HG03103 (cell line): ENCODE results near the gene TTC39C.
"Not testable (repeated sequence)": the region's sequence is repeated elsewhere in the genome, so short reads cannot be mapped to it uniquely, and the experiment has no call there.

ENCODE experiments used
- ATAC-seq: cut with Tn5 transposase; IDR thresholded peaks from one replicate; pipeline ENCODE4 v1.9.1; 2021; ENCODE audit warnings: low read depth; ENCODE audit not compliant: unreplicated experiment

TTC39C gene

DNA sequence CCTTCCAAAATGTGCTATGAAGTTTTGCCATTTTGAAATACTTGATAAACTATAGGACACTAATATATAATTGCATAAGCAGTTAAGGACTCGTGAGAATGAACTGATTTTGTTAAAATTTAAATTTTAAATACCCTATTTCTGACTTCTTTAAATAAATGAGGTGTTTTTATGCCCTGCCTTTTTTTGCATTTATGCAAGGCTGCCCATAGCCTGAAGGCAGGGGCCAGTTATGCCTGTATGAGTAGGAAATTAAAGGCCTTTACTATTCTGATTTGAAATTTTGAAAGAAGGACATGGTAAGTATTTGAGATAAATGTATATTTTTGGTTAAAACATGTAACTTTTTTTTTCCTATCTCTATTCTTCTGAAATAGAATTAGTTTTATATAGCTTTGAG lies 33.7 kb downstream of the TTC39C start:
- no peak for ATAC-seq

DNA sequence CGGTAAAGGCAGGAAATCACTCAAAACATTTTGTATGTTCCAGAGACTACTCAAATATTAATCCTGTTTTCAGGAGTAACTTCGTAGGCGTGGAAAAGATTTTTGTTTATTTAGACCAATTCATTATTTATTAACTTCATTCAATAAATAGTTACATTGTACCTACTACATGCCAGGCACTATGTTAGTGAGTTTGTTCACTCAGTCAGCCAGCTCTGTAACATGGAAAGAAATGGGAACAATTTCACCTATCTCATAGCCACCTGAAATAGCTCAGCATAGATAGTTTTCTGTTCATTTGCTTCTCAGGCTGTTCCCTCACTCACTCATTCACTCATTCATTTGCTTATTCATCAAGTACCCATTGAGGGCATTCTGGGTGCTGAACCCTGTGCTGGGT lies 34.6 kb downstream of the TTC39C start:
- no peak for ATAC-seq

DNA sequence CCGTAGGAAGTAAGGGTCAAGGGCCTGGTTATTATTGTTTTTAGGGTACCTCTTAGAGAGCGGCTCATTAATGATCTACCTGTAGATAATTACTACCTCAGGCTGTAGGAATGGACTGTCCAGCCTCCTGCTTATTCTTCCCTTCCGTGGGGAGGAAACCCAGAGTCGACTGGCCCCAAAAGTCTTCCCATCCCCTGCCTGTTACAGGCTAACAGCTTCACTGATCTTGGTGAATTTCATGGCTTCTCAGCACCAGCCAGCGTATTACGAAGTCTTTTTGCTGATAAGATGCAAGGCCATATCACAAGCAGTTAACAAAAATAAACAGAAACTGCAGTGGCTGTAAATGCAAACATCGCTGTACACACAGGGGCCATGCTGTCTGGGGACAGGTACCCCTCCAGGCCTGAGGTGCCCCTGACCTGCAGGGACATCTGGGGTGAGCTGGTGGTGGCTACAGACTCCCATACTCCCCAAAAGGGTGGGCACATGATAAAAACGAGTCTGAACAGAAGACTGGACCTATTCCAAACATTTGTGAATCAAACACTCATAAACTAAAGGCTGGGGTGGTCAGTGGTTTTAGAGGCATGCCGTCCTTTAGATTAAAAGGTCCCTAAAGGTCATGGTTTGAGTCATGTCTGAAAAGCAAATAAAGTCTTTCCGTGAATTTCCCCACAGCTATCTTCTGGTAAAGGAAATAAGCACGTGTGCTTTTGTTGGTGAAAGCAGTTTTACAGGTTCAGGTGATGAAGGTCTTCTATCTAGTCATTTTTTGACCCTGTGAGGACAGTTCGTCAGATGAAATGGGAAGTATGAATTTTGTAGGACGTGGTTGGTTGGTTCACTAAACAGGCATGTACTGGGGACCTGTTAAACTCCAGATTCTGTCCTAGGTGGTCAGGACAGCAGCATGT lies 36.7 kb downstream of the TTC39C start:
- ATAC-seq = no peak

DNA sequence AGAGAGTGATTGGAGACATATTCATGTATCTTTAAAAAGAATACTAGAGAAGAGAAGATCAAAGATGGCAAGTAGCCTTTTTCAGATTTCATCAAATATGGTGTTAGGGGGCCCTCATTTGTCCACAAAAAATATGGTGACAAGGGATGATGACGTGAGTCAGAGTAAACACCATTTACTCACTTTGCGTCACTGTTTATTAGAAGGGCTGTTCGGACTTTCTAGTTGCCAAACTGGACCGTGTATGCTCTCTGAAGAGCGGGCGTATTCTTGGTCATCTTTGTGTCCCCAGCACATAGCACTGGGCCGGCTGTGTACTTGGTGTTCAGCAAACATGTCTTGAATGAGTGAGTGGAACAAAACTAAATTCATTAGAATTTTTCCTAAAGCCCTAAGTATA lies 37.5 kb downstream of the TTC39C start:
- no peak for ATAC-seq

DNA sequence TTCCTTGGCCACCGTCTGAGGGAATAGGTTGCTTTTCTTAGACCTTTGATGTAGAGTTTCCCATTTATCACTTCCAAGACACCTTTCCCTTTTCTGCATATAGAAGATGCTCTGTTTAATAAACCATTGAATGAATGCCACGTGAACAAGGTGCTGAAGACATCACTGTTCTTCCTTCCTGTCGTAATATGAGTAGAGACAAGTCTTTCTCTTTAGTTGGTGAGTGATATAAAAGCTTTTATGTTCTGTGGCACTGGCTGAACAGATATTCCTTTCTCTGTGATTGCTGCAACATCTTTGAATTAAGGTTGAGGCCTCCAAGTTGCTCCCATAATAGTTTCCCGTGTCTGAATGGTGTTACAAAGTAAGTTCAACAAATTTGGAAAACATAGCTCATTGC lies 38.7 kb downstream of the TTC39C start:
- no peak for ATAC-seq

DNA sequence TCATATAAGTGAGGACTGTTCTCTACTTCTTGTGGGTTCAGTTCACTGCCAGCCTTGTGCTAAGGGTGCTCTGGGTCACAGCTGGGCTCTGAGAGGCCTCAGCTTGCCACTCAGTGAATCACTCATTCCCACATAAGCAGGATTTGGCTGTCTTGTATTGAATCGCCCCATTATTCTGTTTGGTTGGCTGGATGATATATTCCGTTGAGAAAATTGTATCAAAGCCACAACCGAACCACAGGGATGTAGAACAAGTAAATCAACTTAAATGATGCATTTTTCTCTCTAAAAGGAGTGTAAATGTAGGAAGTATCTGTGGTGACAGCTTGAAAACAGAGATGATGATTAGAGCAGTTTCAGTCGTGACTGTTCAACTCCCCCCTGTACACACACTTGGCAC lies 39.6 kb downstream of the TTC39C start:
- no peak for ATAC-seq

DNA sequence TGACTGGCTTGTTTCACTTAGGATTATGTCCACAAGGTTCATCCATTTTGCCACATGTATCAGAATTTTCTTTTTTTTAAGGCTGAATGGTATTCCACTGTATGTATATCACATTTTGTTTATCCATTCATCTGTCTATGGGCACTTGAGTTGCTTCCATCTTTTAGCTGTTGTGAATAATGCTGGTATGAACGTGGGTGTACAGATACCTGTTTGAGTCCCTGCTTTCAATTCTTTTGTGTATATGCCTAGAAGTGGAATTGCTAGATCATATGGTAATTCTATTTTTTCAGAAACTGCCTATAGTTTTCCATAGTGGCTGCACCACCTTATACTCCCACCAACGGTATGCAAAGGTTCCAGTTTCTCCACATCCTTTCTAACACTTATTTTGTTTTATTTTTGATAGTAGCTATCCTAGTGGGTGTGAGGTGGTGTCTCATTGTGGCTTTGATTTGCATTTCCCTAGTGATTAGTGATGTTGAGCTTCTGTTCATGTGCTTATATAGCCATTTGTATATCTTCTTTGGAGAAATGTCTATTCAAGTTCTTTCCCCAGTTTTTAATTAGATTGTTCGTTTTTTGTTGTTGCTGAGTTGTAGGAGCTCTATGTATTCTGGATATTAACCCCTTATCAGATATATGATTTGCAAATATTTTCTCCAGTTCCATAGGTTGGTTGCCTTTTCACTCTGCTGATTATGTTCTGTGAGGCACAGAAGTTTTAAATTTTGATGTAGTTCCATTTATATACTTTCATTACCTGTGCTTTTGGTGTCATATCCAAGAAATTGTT lies 40.7 kb downstream of the TTC39C start:
- no peak for ATAC-seq

DNA sequence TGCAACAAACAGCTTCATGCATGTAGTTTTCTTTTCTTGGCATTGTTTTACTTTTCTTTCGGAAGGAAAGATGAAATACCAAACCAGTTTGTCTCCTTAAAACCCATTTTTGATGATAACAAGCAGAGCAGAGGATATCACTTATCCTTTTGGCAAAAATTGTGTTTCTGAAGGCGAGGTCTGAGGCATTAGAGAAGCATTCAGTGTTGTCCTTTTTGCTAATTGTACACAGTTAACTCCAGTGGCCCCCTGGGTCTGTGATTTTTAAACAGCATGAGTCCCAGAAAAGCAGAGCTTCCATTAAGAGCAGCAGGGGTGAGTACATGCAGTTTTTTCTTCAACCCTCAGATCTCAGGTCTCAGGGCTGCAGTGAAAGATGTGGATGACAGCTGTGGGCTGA lies 41.3 kb downstream of the TTC39C start:
- no peak for ATAC-seq

DNA sequence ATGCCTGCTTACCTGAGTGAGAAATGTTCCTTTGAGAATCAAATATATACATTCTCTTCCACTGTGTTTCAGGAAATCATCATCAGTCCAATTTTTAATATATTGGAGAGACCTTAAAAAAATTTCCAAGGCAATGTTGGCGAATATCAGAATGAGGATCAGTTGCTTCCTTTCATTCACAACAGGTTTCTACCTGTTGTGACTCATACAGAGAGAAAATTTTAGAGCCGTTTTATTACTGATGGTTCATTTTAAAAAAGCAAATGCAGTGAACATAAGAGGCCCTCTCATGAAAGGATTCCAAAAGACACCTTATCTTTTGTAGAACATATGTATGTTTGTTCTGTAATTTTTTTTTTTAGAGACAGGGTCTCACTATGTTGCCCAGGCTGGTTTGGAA lies 42.0 kb downstream of the TTC39C start:
- no peak for ATAC-seq

DNA sequence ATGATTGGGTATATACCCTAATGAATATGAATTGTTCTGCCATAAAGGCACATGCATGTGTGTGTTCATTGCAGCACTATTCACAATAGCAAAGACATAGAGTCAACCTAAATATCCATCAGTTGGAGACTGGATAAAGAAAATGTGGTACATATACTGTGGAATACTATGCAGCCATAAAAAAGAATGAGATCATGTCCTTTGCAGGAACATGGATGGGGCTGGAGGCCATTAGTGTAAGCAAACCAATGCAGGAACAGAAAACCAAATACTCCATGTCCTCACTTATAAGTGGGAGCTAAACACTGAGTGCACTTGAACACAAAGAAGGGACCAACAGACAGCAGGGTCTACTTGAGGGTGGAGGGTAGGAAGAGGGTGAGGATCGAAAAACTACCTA lies 43.2 kb downstream of the TTC39C start:
- ATAC-seq = no peak

DNA sequence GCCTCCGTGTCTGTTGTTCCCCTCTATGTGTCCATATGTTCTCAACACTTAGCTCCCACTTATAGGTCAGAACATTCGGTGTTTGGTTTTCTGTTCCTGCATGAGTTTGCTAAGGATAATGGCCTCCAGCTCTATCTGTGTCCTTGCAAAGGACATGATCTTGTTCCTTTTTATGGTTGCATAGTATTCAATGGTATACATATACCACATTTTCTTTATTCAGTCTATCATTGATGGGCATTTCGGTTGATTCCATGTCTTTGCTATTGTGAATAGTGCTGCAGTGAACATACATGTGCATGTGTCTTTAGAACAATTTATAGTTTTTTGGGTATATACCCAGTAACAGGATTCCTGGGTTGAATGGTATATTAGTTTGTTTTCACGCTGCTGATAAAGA lies 44.8 kb downstream of the TTC39C start:
- ATAC-seq = not testable (repeated sequence)

DNA sequence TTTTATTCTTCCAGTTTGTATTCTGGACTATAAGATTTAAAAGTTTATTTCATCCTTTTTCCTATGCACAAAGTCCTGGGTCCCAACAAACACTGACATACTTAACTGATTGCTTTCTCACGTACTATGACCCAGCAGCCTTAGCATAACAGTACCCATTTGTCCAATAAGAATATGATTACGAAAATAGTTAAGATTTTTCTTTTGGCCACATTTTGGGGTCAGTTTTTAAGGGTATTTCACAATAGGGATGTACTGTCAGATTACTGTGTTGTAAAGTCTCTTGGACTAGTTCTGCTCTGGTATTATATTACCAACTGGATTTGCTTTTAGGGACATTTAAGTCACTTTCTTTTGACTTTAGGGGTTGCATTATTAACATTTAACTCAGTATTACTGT lies 46.1 kb downstream of the TTC39C start:
- ATAC-seq = no peak

DNA sequence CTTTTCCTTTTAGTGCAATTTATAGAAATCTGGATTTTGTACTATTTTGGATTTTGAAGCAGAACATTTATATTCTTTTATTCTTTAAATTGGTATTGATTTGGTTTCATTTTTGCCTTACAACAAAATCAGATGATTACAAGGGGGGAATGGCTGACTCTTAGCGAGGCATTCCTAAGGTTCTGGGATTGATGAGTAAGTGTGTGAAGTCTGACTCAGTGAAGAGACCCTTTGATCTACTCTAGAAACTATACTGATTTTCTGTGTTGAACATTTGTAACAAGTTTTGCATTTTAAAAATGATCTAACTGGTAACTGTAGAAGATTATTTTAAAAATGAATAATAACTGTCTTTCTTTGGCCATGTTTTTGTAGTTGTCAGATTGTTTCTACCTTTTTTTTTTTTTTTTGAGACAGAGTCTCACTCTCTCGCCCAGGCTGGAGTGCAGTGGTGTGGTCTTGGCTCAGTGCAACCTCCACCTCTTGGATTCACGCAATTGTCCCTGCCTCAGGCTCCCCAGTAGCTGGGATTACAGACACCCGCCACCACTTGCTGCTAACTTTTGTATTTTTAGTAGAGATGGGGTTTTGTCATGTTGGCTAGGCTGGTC lies 48.7 kb downstream of the TTC39C start:
- no peak for ATAC-seq

DNA sequence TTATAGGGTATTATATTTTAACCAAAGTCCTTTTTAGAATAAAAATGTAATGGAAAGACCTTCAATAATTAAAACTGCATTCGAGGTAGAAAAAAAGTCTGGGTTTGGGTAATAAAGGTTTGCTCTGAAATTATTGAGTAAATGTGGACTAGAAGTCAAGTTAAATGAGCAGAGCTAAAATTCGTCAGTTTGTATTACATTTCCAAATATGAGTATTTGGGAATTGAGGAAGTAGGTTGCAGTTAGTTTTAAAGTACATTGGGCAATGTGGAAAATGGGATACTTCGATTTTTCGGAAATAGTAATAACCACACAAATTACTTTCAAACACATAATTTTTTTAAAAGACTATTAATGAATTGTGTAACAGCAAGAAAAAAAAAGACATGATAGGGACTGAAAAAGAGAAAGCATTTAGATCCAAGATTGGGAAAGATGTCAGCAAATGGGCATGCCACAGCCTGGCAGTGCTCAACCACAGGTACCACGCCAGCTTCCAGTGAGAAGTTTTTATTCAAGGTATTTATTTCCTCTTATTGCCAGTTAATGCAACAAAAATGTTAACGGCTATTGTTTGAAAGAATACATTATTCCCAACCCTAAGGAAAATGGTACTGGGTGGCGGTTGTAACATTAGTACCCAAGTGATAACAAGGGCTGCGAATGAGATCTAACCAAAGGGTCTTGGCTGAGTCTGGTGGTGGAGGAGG lies 50.0 kb downstream of the TTC39C start:
- ATAC-seq = no peak

DNA sequence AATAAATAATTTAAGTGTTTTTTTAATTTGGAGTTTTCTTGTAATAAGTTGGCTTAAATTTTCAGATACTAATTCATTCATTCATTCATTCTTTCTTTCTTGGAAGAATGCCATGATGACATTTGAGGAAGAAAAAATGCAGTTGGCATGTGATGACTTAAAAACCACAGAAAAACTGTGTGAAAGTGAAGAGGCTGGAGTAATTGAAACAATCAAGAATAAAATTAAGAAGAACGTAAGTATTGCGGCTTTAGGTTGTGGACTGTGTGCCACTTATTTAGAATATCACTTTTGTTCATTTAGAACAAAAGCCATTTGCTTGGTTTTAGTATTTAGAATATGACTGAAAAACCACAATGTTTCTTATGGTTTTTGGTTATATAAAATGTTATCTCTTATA lies 51.4 kb downstream of the TTC39C start:
- ATAC-seq = no peak

DNA sequence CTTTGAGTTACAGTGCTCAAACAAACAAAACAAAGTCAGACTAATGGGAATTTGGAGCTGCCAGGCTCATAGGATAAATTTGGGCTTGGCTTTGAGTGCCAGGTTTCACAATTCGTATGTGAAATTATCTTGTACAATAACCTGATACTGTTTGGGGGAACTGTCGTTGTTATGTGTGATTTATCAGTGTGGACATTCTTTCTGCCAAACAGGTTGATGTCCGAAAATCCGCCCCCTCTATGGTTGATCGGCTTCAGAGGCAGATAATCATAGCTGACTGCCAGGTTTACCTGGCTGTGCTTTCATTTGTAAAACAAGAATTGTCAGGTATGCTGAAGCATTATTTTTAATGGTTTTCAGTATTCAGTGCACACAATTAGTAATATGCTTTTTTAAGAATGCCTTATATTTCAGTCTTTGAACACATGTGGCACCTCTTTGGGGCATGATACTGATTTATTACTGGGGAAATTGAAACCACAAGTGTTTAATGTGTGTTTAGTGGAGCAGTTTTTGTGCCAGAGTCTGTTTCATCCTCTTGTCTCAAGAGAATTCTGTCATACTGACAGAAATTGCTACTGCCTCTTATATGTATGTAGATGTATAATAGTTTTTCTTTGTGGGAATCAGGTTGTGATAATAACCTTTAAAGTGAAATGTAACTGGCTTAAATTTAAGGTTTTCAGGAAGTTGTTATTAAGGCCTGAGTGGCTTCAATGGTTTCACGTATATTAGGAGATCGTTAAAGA lies 54.6 kb downstream of the TTC39C start:
- no peak for ATAC-seq

DNA sequence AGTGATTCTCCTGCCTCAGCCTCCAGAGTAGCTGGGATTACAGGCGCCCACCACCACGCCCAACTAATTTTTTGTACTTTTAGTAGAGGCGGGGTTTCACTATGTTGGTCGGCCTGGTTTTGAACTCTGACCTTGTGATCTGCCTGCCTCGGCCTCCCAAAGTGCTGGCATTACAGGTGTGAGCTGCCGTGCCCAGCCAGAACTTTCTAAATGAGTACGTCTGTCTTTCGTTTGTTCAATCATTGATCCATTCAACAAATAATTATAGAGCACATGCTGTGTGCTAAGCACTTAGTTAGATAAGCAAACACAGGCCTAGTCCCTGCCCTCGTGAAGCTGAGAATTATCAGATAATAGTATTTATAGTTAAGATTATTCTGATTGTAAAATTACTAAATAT lies 56.5 kb downstream of the TTC39C start:
- no peak for ATAC-seq

DNA sequence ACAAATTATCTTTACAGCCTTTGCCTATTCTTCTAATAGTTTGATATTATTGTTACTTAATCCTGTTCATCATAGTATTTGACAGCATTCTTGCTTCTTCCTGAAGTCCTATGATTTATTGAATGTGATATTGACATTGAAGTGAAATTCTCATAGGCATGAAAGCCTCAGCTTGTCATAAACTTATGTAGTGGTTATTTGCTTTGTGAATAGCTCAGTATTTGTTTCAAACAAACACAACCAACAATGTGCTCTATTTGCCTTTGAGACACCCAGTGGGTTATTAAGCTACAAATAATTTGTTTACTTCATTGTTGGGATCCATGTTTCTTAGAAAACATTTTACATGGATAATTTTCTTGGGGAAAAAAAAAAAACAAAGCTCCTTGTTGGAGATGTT lies 57.2 kb downstream of the TTC39C start:
- no peak for ATAC-seq

DNA sequence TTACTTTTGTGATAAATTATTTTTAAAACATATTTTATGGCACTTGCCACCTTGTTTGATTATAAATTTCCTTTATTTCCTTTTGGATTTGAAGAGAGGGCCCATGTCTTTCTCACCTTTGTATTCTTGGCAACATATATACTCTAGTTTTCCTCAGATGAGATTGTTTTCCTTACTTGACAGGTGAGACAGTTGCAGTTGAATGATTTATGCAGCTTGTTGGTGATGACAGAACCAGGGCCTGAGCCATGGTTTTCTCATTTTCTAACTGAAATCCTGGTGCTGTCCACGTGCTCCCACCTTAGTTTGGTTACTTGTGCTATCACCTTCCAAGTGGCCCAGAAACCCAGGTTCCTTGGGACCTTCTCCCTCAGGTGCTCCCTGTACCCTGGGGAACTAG lies 58.2 kb downstream of the TTC39C start:
- no peak for ATAC-seq

DNA sequence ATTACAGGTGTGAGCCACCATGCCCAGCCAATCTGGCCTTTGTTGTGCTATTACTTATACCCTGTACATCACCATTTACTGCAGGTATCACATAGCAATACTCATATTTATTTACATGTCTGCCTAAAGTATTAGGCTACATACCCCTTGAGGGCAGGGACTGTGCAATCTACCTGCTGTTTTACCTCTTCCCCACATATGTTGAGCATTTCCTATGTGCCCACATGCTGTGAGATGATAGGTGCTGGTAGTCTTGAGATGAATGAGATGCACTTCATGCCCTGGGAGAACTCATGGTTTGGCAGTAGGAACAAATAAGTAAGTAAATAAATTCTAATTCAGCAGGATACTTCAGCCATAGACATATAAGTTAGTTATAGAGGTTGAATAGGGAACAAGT lies 59.2 kb downstream of the TTC39C start:
- no peak for ATAC-seq
